Caki2 (cell line): ENCODE measurements around the gene CLEC3B. TPM values are rescaled to one million over a fixed set of nuclear protein-coding genes. Genes with fewer than 3 reads are reported as not detected.
"Not testable (repeated sequence)": the region's sequence is repeated elsewhere in the genome, so short reads cannot be mapped to it uniquely, and the experiment has no call there.

Experiments used
- DNase-seq: peaks from one replicate; pipeline ENCODE4 v3.0.0-alpha.2; 2015; ENCODE audit warnings: low read depth
- in situ Hi-C: cut with HindIII; loops from 2 replicates; pipeline ENCODE4 v1.10.0; 2016; ENCODE audit warnings: low sequenced_read_pairs, low pct_unique_long_range_greater_than_20kb, mixed read lengths
- total RNA-seq: library from RNA; depleted of rRNA; stranded (reverse); fragments of >200 nt; shearing (Covaris generic); gene quantifications from 2 replicates; pipeline ENCODE4 v1.2.3, GENCODE V29; 2014; ENCODE audit warnings: low replicate concordance; rRNA removed

CLEC3B gene, protein sequence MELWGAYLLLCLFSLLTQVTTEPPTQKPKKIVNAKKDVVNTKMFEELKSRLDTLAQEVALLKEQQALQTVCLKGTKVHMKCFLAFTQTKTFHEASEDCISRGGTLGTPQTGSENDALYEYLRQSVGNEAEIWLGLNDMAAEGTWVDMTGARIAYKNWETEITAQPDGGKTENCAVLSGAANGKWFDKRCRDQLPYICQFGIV
- total RNA-seq = not detected in 2 replicates

- DNase-seq = no peak
- in situ Hi-C loops = no loop called here
Observed at GRCh38 chr3:45026038-45026437, at the start of gene CLEC3B. Gene CLEC3B, plus strand, starts transcription at chr3:45026303. Its CDS starts 60 bp downstream, at chr3:45026363.

DNA sequence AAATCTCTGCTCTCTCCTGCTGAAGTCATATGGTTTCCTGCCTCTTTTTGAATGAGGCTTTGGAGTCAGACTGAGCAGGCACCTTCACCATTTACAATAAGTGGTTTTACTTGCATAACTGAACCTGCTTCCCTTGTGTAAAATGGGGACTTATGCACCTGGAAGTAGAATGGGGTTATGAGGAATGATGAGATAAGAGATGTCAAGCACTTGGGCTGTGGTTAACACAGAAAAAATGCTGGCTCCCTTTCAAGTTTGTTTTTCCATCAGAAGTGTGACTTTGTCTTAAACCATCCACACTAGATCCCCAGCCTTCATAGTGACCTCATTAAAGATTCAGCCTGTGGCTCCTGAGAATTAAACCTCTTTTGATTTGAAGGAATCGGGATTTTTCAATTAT is 44.9 kb upstream of the CLEC3B start:
- in situ Hi-C loops = no loop called here

DNA sequence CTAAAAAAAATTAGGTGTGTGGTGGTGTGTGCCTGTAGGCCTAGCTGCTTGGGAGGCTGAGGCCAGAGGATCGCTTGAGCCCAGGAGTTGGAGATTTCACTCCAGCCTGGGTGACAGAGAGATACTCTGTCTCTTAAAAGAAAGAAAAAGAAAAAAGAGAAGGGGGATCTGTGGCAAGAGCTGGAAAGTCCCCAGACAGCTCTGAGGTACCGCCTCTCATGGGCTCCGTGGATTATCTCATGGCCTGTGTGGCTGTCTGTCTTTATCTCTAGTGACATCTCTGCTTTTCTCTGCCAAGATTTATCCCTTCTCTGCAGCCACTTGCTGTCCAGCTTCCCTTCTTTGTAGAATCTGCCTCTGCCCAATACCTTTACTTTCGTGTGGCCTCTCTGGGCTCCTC is 44.4 kb upstream of the CLEC3B start:
- no peak for DNase-seq
- in situ Hi-C loops = no loop called here

More for the DNA sequence above, 44.9 kb upstream of the CLEC3B start:
- no peak for DNase-seq

- in situ Hi-C loops = no loop called here
- no peak for DNase-seq
Observed at GRCh38 chr3:44982817-44983216, 43.3 kb upstream of the CLEC3B start.

- no peak for DNase-seq
- in situ Hi-C loops = no loop called here
Observed at GRCh38 chr3:44983484-44983941, 42.6 kb upstream of the CLEC3B start.

DNA sequence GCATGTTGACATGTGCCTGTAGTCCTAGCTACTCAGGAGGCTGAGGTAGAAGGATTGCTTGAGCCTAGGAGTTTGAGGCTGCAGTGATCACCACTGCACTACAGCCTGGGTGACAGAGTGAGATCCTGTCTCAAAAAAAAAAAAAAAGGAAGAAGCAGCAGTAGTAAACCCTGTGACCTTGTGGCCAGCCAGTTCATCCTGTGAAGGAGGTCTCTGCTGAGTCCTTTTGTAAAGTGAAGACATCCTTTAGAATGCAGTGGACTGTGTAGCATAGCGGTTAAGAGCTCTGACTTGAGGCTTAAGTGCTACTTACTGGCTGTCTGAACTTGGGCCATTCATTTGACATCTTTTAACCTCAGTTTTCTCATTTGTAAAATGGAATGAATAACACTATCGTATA is 41.8 kb upstream of the CLEC3B start:
- in situ Hi-C loops = no loop called here

GRCh38 chr3:44986330-44986729 is 39.8 kb upstream of the CLEC3B start:
- in situ Hi-C loops, DNase-seq: not testable (repeated sequence)

More for the DNA sequence above, 41.8 kb upstream of the CLEC3B start:
- DNase-seq = no peak

DNA sequence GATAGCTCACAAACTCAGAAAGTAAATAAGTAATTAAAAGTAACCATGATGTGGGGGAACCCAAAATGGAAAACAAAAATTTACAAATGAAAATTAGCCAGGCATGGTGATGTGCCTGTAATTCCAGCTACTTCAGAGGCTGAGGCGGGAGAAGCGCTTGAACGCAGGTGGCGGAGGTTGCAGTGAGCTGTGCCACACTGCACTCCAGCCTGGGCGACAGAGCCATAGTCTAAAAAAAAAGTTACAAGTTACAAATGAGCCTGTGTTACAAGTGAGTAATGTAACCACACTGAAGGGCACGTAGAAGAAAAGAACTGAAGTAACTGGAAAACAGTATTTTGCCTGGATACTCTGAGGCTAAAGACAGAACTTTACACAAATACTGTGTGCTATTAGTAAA is 38.8 kb upstream of the CLEC3B start:
- in situ Hi-C loops = no loop called here
- no peak for DNase-seq

- in situ Hi-C loops = no loop called here
- no peak for DNase-seq
Observed at GRCh38 chr3:44988073-44988472, 38.0 kb upstream of the CLEC3B start.

GRCh38 chr3:44989141-44989540 is 37.0 kb upstream of the CLEC3B start:
- in situ Hi-C loops = no loop called here
- DNase-seq = no peak

DNA sequence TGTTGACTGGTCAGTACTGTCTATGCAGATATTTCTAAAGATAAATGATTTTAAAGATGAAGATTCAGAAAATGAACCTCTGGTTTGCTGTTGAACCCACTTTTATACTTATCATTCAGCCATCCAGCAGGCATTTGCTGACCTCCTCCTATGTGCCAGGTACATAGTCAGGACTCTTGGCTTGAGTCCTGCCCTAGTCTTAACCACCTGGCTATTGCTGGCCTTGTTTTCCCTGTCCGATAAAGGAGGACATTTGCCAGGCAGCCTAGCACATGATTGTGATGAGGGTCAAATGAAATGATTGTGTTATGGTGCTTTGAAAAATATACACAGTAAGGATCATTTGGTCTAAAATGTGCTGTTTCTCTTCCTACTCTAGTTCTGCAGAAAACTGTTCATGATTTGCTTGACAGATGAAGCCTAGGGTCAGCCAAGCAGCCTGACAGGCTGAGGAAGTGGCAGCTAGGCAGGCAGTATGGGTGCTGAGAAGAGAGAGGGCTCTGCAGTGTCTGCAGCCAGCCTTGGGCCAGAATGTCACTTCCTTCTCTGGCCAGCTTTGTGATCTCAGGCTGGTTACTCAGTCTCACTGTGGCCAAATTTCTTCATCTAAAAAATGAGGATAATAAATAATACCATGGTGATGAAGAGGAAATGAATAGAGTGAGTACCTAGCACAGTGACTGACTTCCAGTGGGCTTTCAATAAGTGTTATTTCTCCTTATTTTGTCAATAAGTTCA is 36.3 kb upstream of the CLEC3B start:
- DNase-seq = no peak
- in situ Hi-C loops = no loop called here

GRCh38 chr3:44991326-44991725 is 34.8 kb upstream of the CLEC3B start:
- DNase-seq = no peak
- in situ Hi-C loops = no loop called here

GRCh38 chr3:44992555-44993470 is 33.3 kb upstream of the CLEC3B start:
- no peak for DNase-seq
- in situ Hi-C loops = no loop called here

- in situ Hi-C loops = no loop called here
- DNase-seq = peak; percentile 67
Observed at GRCh38 chr3:44993471-44994205, 32.5 kb upstream of the CLEC3B start.

DNA sequence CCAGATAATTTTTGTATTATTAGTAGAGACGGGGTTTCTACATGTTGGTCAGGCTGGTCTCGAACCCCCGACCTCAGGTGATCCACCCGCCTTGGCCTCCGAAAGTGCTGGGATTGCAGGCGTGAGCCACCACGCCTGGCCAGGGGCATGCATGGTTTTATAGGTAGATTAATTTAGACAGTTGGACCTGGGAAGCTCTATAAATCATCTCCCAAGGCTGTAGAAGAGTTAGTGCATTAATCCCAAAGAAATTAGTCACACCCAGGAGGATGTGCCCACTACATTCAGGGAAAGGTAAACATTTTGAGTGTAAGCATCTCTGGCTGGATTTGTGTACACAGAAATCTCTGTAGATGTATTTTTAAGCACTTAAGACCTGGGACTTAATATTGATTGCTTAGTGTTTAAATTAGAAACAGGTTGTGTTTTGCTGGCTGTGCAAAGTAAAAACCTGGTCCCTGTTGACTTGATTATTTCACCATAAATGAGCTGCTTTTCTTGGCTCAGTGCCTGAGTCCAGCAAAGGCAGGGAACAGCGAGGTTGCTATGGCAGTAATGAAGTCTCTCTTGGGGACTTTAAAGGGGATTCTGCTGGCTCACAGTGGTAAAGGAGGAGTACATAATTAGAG is 30.8 kb upstream of the CLEC3B start:
- in situ Hi-C loops = no loop called here
- DNase-seq = peak; percentile 75

DNA sequence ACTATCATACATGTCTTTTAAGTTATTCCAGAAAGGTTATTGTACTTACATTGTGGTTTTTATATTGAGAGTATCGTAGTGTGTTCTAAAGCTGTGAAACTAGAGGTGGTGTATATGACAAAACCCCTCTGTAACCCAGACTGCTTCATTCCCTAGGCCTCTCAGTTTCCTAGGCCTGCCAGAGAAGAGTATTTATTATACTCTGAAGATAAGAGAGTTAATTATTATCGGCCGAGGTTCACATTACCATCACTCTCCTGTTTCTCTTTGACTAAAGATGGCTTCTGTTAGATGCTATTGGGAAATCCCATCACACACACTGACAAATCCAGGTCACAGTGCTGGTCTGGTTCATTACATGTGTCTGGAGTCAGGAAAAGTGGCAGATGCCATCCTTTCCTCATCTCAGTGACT is 29.5 kb upstream of the CLEC3B start:
- in situ Hi-C loops = no loop called here
- DNase-seq = peak; percentile 64

DNA sequence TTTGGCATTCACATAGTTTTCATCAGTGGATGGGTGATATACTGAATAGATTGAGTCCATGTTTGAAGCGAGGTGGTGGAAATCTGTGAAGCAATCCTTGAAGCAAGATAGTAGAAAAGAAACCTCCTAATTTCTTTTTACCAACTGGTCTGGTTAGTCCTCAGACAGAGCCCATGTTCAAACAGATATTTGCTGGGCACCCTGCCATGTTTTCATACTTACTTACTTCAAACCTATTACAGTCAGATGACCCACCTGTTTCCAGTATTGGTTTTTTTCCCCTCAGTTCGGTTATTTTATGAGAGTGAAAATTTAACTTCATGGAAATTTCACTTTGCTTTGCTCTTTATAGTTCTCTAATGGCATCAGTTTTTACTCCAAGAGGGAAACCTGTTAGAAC is 26.3 kb upstream of the CLEC3B start:
- in situ Hi-C loops = no loop called here

GRCh38 chr3:45000823-45001222 is 25.3 kb upstream of the CLEC3B start:
- peak; percentile 60 for DNase-seq
- in situ Hi-C loops = no loop called here

More for the DNA sequence above, 26.3 kb upstream of the CLEC3B start:
- no peak for DNase-seq
